Ectodermal cell (in vitro differentiated cells): Measurements from ENCODE around the gene GEMIN4.
A peak's percentile ranks its signal among the peaks of the same experiment; 100 is the strongest.

Experiments used
- H3K27ac ChIP-seq: 2 replicates; pipeline ENCODE4 v1.7.0; 2013; ENCODE audit warnings: mild to moderate bottlenecking, low read depth, low read length; ENCODE audit not compliant: insufficient read depth, poor library complexity, severe bottlenecking
- H3K27me3 ChIP-seq: 2 replicates; pipeline ENCODE4 v1.7.0; 2013; ENCODE audit warnings: mild to moderate bottlenecking, low read length; ENCODE audit not compliant: insufficient read depth, control insufficient read depth, poor library complexity, severe bottlenecking
- H3K36me3 ChIP-seq: one replicate; pipeline ENCODE4 v1.7.0; 2013; ENCODE audit warnings: low read length; ENCODE audit not compliant: control insufficient read depth, insufficient read depth
- H3K4me1 ChIP-seq: one replicate; pipeline ENCODE4 v1.7.0; 2013; ENCODE audit warnings: low read length; ENCODE audit not compliant: control insufficient read depth, insufficient read depth
- H3K4me3 ChIP-seq: 2 replicates; pipeline ENCODE4 v1.7.0; 2013; ENCODE audit warnings: low read depth, low read length, control low read depth; ENCODE audit not compliant: insufficient read depth
- H3K9me3 ChIP-seq: 2 replicates; pipeline ENCODE4 v1.7.0; 2013; ENCODE audit warnings: mild to moderate bottlenecking, low read length, moderate library complexity; ENCODE audit not compliant: control insufficient read depth
- WGBS, 2 experiments: methylation state at CpG; one replicate each; pipeline ENCODE4 v1.1.7; 2013; ENCODE audit warnings: missing lambda C conversion rate in 2 of 2; 5-methylcytosine and 5-hydroxymethylcytosine counted together

Gene GEMIN4

GRCh38 chr17:731644-732066 lies 20.4 kb downstream of the GEMIN4 start:
- 22 to 24% methylated on average over 26 of the region's 26 CpGs for WGBS, 2 experiments
- no peaks in the 10 kb centered on the region for H3K9me3 ChIP-seq
- H3K36me3 ChIP-seq, result peaks cover 10% of the 10 kb centered on the region
- H3K27me3 ChIP-seq, result no peaks in the 10 kb centered on the region
- H3K27ac ChIP-seq, result no peak overlapping the region
- H3K4me3 ChIP-seq, result peak overlapping the region; percentile 85
- peaks cover 11% of the 10 kb centered on the region for H3K4me1 ChIP-seq

DNA sequence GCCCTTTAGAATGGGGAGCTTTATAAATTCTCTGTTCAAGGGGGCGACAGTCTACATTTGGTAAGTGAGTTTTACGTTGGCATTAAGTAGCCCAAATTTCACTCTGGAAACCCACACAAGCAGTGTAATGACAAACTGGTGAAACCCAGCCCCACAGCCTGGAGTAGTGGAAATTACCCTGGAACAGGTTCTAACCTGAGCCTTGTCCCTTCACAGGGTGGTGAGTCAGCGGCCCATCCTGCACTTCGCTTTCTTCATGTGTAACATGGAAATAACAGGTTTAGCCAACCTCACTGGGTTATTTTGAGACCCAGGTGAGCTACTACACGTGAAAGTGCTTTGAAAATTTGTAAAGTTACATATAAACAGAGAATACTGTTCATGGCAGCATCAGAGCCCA lies 23.2 kb downstream of the GEMIN4 start:
- 95 to 96% methylated on average over 4 to 5 of the region's 5 CpGs for WGBS, 2 experiments
- no peak overlapping the region for H3K27ac ChIP-seq
- H3K27me3 ChIP-seq, result no peaks in the 10 kb centered on the region
- peaks cover 11% of the 10 kb centered on the region for H3K4me1 ChIP-seq
- no peak overlapping the region for H3K4me3 ChIP-seq
- no peaks in the 10 kb centered on the region for H3K36me3 ChIP-seq
- no peaks in the 10 kb centered on the region for H3K9me3 ChIP-seq

DNA sequence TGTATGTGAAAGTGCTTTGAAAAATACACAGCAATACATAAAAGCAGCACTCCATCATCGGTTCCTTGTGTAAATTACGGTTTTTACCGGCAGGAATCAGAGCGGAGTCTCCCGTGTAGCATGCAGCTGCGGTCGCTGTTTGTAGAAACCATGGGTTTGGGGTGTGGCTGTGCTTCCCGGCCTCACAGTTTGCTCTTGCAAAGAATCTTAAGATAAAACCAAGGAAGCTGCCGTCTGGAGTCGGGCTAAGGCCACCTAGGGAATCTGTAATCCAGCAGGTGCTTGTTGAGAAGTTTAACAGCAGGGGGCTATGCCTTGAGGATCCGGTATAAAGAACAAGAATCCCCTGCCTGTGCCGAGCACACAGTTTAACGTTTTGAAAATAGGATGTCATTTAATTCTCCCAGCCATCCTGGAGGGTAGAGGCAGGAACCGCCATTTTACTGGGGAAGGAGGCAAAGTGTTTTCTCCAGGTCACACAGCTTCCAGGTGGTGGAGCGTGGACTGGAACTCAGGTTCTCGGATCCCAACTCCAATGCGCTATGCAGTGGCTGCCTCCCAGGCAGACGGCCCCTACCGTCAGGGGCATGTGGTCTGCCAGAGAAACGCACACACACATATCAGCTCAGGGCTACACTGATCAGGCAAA lies 25.7 kb downstream of the GEMIN4 start:
- Histone ChIP-seq H3K4me3 (no peak overlapping the region), H3K4me1 (peaks cover 3% of the 10 kb centered on the region), H3K27ac (no peak overlapping the region), H3K36me3 (no peaks in the 10 kb centered on the region), H3K9me3 (no peaks in the 10 kb centered on the region), H3K27me3 (no peaks in the 10 kb centered on the region)
- 39 to 40% methylated on average over 20 of the region's 20 CpGs for WGBS, 2 experiments

DNA sequence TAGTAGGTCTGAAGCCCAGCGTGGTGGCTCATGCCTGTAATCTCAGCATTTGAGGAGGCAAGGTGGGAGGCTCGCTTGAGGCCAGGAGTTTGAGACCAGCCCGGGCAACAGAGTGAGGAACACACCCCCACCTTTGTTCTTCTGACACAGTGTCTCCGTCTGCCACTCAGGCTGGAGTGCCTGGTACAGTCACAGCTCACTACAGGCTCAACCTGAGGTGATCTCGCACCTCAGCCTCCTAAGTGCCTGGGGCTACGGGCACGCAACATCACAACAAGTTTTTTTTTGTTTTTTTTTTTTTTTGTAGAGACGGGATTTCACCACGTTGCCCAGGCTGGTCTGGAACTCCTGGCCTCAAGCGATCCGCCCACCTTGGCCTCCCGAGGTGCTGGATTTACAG lies 26.3 kb downstream of the GEMIN4 start:
- Histone ChIP-seq H3K4me1 (peaks cover 3% of the 10 kb centered on the region), H3K4me3 (no peak overlapping the region), H3K27me3 (no peaks in the 10 kb centered on the region), H3K27ac (no peak overlapping the region), H3K9me3 (no peaks in the 10 kb centered on the region), H3K36me3 (no peaks in the 10 kb centered on the region)
- WGBS, 2 experiments, result 69 to 74% methylated on average over 12 of the region's 12 CpGs

DNA sequence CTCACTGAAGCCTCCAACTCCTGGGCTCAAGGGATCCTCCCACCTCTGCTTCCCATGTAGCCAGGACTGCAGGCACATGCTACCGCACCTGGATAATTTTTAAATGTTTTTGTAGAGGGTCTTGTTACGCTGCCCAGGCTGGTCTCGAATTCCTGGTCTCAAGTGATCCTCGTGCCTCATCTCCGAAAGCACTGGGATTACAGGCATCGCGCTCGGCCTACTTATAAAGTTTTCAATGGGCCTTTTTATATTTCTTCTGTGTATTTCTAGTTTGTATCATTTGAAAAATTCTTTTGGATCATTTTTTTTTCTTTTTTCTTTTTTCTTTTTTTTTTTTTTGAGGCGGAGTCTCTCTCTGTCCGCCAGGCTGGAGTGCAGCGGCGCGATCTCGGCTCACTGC lies 27.0 kb downstream of the GEMIN4 start:
- Histone ChIP-seq H3K4me1 (peaks cover 3% of the 10 kb centered on the region), H3K27me3 (no peaks in the 10 kb centered on the region), H3K9me3 (no peaks in the 10 kb centered on the region), H3K4me3 (no peak overlapping the region), H3K36me3 (no peaks in the 10 kb centered on the region), H3K27ac (no peak overlapping the region)
- WGBS, 2 experiments, result 91 to 96% methylated on average over 14 of the region's 14 CpGs

DNA sequence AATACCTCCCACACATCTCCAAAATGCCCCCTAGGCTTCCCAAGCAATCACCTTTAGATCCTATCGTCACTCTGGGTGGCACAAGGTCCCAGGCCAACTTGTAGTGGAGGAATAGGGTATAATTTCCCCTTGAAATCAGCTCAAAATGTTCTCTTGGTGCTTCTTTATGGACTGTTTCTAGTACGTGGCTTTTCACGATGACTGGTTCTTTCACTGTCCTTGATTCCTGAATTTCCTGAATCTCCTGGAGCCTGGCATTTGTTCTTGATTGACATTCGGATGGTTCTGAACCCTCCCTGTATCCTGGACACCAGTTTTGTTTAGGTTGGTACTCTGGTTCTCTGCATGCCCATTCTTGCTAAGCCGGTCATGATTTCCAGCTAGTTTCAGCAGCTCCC lies 30.5 kb downstream of the GEMIN4 start:
- no peak overlapping the region for H3K4me3 ChIP-seq
- 81 to 88% methylated on average over 5 of the region's 5 CpGs for WGBS, 2 experiments
- no peaks in the 10 kb centered on the region for H3K4me1 ChIP-seq
- no peaks in the 10 kb centered on the region for H3K27me3 ChIP-seq
- no peaks in the 10 kb centered on the region for H3K36me3 ChIP-seq
- no peaks in the 10 kb centered on the region for H3K9me3 ChIP-seq
- no peak overlapping the region for H3K27ac ChIP-seq

DNA sequence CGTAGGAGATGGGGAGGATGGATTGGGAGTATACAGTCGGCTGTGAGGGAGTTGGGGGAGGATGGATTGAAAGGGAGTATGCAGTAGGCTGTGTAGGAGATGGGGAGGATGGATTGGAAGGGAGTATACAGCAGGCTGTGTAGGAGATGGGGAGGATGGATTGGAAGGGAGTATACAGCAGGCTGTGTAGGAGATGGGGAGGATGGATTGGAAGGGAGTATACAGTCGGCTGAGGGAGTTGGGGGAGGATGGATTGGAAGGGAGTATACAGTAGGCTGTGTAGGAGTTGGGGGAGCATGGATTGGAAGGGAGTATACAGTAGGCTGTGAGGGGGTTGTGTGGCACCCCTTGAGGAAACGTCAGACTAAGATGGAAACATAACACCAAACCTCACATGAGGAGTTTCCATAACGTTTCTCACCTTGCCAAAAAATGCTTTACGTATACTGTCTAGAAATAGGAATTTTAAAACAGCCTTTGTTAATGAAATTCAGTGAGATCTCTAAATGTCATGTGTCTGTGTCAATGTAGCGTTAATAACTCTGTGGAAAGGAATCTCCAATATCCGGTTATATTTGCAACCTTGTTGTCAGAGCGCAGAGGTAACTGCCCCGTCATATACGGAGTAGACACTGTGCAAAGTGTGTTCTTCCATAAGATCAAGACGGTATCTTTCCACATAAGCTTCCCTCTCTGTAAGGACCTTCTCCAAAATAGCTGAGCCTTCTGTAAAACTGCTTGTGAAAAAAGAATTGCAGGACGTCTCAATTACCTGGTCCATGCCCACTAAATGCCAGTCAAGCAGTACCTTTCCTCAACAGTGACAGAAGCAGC lies 31.1 kb downstream of the GEMIN4 start:
- Histone ChIP-seq H3K4me3 (no peak overlapping the region), H3K9me3 (no peaks in the 10 kb centered on the region), H3K27me3 (no peaks in the 10 kb centered on the region), H3K27ac (no peak overlapping the region), H3K4me1 (no peaks in the 10 kb centered on the region), H3K36me3 (no peaks in the 10 kb centered on the region)
- 87 to 90% methylated on average over 13 of the region's 13 CpGs for WGBS, 2 experiments

- no peak overlapping the region for H3K27ac ChIP-seq
- H3K9me3 ChIP-seq, result no peaks in the 10 kb centered on the region
- H3K4me3 ChIP-seq, result no peak overlapping the region
- H3K27me3 ChIP-seq, result no peaks in the 10 kb centered on the region
- H3K36me3 ChIP-seq, result no peaks in the 10 kb centered on the region
- 90 to 98% methylated on average over 4 of the region's 5 CpGs for WGBS, 2 experiments
- H3K4me1 ChIP-seq, result no peaks in the 10 kb centered on the region
Measured at GRCh38 chr17:718075-718474, 34.0 kb downstream of the GEMIN4 start.

DNA sequence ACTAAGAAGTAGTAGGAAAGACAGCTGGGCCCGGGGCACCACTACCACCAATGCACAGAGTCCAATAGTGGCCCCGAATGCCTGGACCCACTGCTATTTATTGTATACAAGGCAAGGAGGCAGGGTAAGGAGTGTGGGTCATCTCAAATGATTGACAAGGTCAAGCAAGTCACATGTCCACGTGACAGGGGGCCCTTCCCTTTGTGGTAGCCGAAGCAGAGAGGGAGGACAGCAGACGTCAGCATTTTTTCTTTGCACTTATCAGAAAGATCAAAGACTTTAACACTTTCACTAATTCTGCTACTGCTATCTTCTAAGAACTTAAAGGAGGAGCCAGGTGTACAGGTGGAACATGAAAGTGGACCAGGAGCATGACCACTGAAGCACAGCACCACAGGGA lies 43.9 kb downstream of the GEMIN4 start:
- no peak overlapping the region for H3K4me3 ChIP-seq
- no peaks in the 10 kb centered on the region for H3K9me3 ChIP-seq
- H3K27ac ChIP-seq, result no peak overlapping the region
- WGBS, 2 experiments, result 91% methylated on average over 5 of the region's 5 CpGs
- H3K36me3 ChIP-seq, result peaks cover 6% of the 10 kb centered on the region
- no peaks in the 10 kb centered on the region for H3K27me3 ChIP-seq
- H3K4me1 ChIP-seq, result no peaks in the 10 kb centered on the region

DNA sequence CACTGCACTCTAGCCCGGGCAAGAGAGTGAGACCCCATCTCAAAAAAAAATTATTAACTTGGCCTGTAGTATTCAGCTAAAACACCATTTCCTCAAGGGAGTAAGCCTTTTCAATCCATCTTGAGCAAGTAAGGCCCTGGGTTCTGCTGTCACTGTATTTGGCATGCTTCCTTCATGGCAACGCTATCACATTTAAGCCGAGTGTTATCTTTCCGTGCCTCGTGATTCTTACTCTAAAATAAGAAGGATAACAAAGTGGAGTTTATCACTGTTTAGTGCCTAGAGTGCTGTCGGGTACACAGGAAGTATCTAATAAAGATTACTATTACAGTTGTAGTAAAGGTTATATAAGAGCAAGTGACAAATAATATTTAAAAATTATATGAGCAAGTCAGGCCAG lies 46.2 kb downstream of the GEMIN4 start:
- 96 to 98% methylated on average over 6 of the region's 6 CpGs for WGBS, 2 experiments
- Histone ChIP-seq H3K36me3 (peaks cover 6% of the 10 kb centered on the region), H3K27ac (no peak overlapping the region), H3K4me3 (no peak overlapping the region), H3K27me3 (no peaks in the 10 kb centered on the region), H3K4me1 (no peaks in the 10 kb centered on the region), H3K9me3 (no peaks in the 10 kb centered on the region)
